Activated B cell treated with CpG ODN at 0.5 μM for 24 hours (primary cell): Measurements from ENCODE around the gene FGFR4. TPM values are rescaled to one million over a fixed set of nuclear protein-coding genes. Genes with fewer than 3 reads are reported as not detected.

Experiments used
- ATAC-seq: fragments of 200-7000 bp; cut with Tn5 transposase; one replicate; pipeline ENCODE4 v1.10.0; 2021; ENCODE audit warnings: low read depth, mild to moderate bottlenecking, moderate library complexity
- CTCF ChIA-PET: fragments of 350-600 bp; sonication (Branson Sonifier 250); formaldehyde crosslinking; loops from one replicate; lab custom pipeline; 2021; ENCODE audit warnings: antibody characterized with exemption; lab: Charles Lee
- POLR2A ChIA-PET: fragments of 350-600 bp; sonication (Branson Sonifier 250); formaldehyde crosslinking; loops from one replicate; lab custom pipeline; 2021; ENCODE audit warnings: antibody characterized with exemption; lab: Charles Lee
- DNase-seq: peaks from one replicate; pipeline ENCODE4 v3.0.0; 2022
- H3K27ac Mint-ChIP-seq: one replicate; pipeline ENCODE4 v1.8.0; 2020; ENCODE audit warnings: mixed read lengths
- H3K27me3 Mint-ChIP-seq: one replicate; pipeline ENCODE4 v1.8.0; 2021; ENCODE audit warnings: mixed read lengths
- H3K36me3 Mint-ChIP-seq: one replicate; pipeline ENCODE4 v1.8.0; 2021; ENCODE audit warnings: low read depth, mixed read lengths
- H3K4me1 Mint-ChIP-seq: one replicate; pipeline ENCODE4 v1.8.0; 2021; ENCODE audit warnings: mixed read lengths
- H3K4me3 Mint-ChIP-seq: one replicate; pipeline ENCODE4 v1.8.0; 2020; ENCODE audit warnings: mild to moderate bottlenecking, mixed read lengths
- H3K9me3 Mint-ChIP-seq: one replicate; pipeline ENCODE4 v1.8.0; 2020; ENCODE audit warnings: mixed read lengths
- CTCF ChIP-seq: fragments of 200-600 bp; IDR thresholded peaks from one replicate; pipeline ENCODE4 v1.8.0; 2022; ENCODE audit warnings: antibody characterized with exemption, mild to moderate bottlenecking
- intact Hi-C: fragments of 100-400 bp; cut with micrococcal nuclease; formaldehyde crosslinking; loops from one replicate; pipeline ENCODE4 v1.15.1; 2024
- total RNA-seq: library from RNA; stranded (reverse); gene quantifications from 2 replicates; pipeline ENCODE4 v1.2.3, GENCODE V29; 2022

FGFR4 gene
- total RNA-seq, 1 donor from 2014 or later, result 1.5 TPM

GRCh38 chr5:177134697-177135225 is 48.0 kb downstream of the FGFR4 start:
- no peak for TF ChIP-seq CTCF
- CTCF ChIA-PET, result interaction anchor here (0.9 kb wide), 1 partner anchor 22 kb away, joined by 3 read pairs; no protein-coding TSS in a partner anchor
- DNase-seq (no peak), ATAC-seq (no peak)
- H3K4me3 Mint-ChIP-seq, result peak overlapping the region; percentile 85
- intact Hi-C loops, result loop anchor here (5.0 to 10.0 kb wide), 5 partner anchors 43 to 750 kb away; partner anchors contain the start of genes HIGD2A, LMAN2, NOP16 and RNF44
- no peaks in the 10 kb centered on the region for H3K9me3 Mint-ChIP-seq
- peaks cover 31% of the 10 kb centered on the region for H3K36me3 Mint-ChIP-seq
- POLR2A ChIA-PET, result interaction anchor here (1.0 to 3.0 kb wide), 8 partner anchors 11 to 217 kb away, joined by 3 to 24 read pairs (median 5); partner anchors contain the start of gene LMAN2
- H3K27me3 Mint-ChIP-seq, result no peaks in the 10 kb centered on the region
- H3K27ac Mint-ChIP-seq, result peak overlapping the region; percentile 87
- H3K4me1 Mint-ChIP-seq, result peaks cover 40% of the 10 kb centered on the region

- no peak for TF ChIP-seq CTCF
- no peaks in the 10 kb centered on the region for H3K27me3 Mint-ChIP-seq
- no peak overlapping the region for H3K27ac Mint-ChIP-seq
- H3K36me3 Mint-ChIP-seq, result peaks cover 75% of the 10 kb centered on the region
- CTCF ChIA-PET, result no interaction called here
- H3K9me3 Mint-ChIP-seq, result no peaks in the 10 kb centered on the region
- intact Hi-C loops, result loop anchor here (2.0 kb wide), 1 partner anchor 14 kb away; no protein-coding TSS in a partner anchor
- H3K4me3 Mint-ChIP-seq, result no peak overlapping the region
- no peak for ATAC-seq
- DNase-seq, result no peak
- POLR2A ChIA-PET, result interaction anchor here (0.6 kb wide), 1 partner anchor 15 kb away, joined by 10 read pairs; no protein-coding TSS in a partner anchor
- H3K4me1 Mint-ChIP-seq, result peaks cover 54% of the 10 kb centered on the region
Observed at GRCh38 chr5:177140312-177140711, 53.6 kb downstream of the FGFR4 start.

- no peak for DNase-seq
- no peak for ATAC-seq
- Mint-ChIP-seq H3K4me1 (peaks cover 44% of the 10 kb centered on the region), H3K4me3 (no peak overlapping the region), H3K9me3 (no peaks in the 10 kb centered on the region), H3K36me3 (peaks cover 71% of the 10 kb centered on the region), H3K27me3 (no peaks in the 10 kb centered on the region), H3K27ac (no peak overlapping the region)
- CTCF ChIA-PET, result no interaction called here
- intact Hi-C loops, result loop anchor here (2.0 kb wide), 1 partner anchor 13 kb away; no protein-coding TSS in a partner anchor
- POLR2A ChIA-PET, result interaction anchor here (0.7 kb wide), 1 partner anchor 12 kb away, joined by 8 read pairs; no protein-coding TSS in a partner anchor
- no peak for TF ChIP-seq CTCF
Observed at GRCh38 chr5:177141496-177141895, 54.8 kb downstream of the FGFR4 start.

- Mint-ChIP-seq H3K27me3 (no peaks in the 10 kb centered on the region), H3K27ac (no peak overlapping the region), H3K9me3 (no peaks in the 10 kb centered on the region), H3K4me1 (peaks cover 38% of the 10 kb centered on the region), H3K36me3 (peaks cover 71% of the 10 kb centered on the region), H3K4me3 (no peak overlapping the region)
- TF ChIP-seq CTCF, result no peak
- intact Hi-C loops, result no loop called here
- ChIA-PET CTCF (no interaction called here), POLR2A (no interaction called here)
- ATAC-seq, result no peak
- no peak for DNase-seq
Observed at GRCh38 chr5:177142098-177142611, 55.4 kb downstream of the FGFR4 start.

GRCh38 chr5:177142778-177143177 is 56.1 kb downstream of the FGFR4 start:
- POLR2A ChIA-PET, result no interaction called here
- Mint-ChIP-seq H3K4me3 (no peak overlapping the region), H3K4me1 (peaks cover 35% of the 10 kb centered on the region), H3K27me3 (no peaks in the 10 kb centered on the region), H3K36me3 (peaks cover 72% of the 10 kb centered on the region), H3K27ac (no peak overlapping the region), H3K9me3 (no peaks in the 10 kb centered on the region)
- CTCF ChIA-PET, result no interaction called here
- ATAC-seq (no peak), DNase-seq (no peak)
- intact Hi-C loops, result no loop called here
- no peak for TF ChIP-seq CTCF
